GM21515 (cell line): ENCODE measurements around the gene SORT1.
A peak's percentile ranks its signal among the peaks of the same experiment; 100 is the strongest.
"Not testable (repeated sequence)": the region's sequence is repeated elsewhere in the genome, so short reads cannot be mapped to it uniquely, and the experiment has no call there.

Experiments
- ATAC-seq: cut with Tn5 transposase; IDR thresholded peaks from one replicate; pipeline ENCODE4 v1.9.1; 2021; ENCODE audit not compliant: unreplicated experiment

The SORT1 gene

GRCh38 chr1:109398343-109399225 lies 866 bp upstream of the SORT1 start:
- no peak for ATAC-seq

- ATAC-seq, result no peak
Observed at GRCh38 chr1:109396871-109397580, 692 bp downstream of the SORT1 start.

- ATAC-seq, result no peak
Observed at GRCh38 chr1:109396513-109396839, 1.2 kb downstream of the SORT1 start.

- ATAC-seq, result no peak
Observed at GRCh38 chr1:109395602-109396512, 1.9 kb downstream of the SORT1 start.

- not testable (repeated sequence) for ATAC-seq
Observed at GRCh38 chr1:109395282-109395599, 2.5 kb downstream of the SORT1 start.

GRCh38 chr1:109394591-109395281 lies 3.0 kb downstream of the SORT1 start:
- no peak for ATAC-seq

- ATAC-seq, result no peak
Observed at GRCh38 chr1:109393617-109394233, 4.0 kb downstream of the SORT1 start.

GRCh38 chr1:109392788-109393616 lies 4.7 kb downstream of the SORT1 start:
- ATAC-seq, result no peak

- ATAC-seq, result peak; percentile 19
Observed at GRCh38 chr1:109392037-109392787, 5.5 kb downstream of the SORT1 start.

- ATAC-seq, result peak; percentile 72
Observed at GRCh38 chr1:109391626-109392025, 6.1 kb downstream of the SORT1 start.

- peak; percentile 11 for ATAC-seq
Observed at GRCh38 chr1:109391157-109391556, 6.6 kb downstream of the SORT1 start.

GRCh38 chr1:109389638-109390341 lies 7.9 kb downstream of the SORT1 start:
- no peak for ATAC-seq

- ATAC-seq, result no peak
Observed at GRCh38 chr1:109388884-109389637, 8.7 kb downstream of the SORT1 start.

- ATAC-seq, result no peak
Observed at GRCh38 chr1:109388208-109388711, 9.5 kb downstream of the SORT1 start.

GRCh38 chr1:109386054-109386717 lies 11.5 kb downstream of the SORT1 start:
- no peak for ATAC-seq

GRCh38 chr1:109385417-109385816 lies 12.3 kb downstream of the SORT1 start:
- no peak for ATAC-seq

GRCh38 chr1:109383854-109384253 lies 13.9 kb downstream of the SORT1 start:
- ATAC-seq, result no peak
